Lower leg skin (tissue), 4 donors: ENCODE data around the gene SPACA7. TPM values are rescaled to one million over a fixed set of nuclear protein-coding genes. Genes with fewer than 3 reads are reported as not detected.

ENCODE experiments used
- DNase-seq, 2 donors: peaks; one replicate each; pipeline ENCODE4 v3.0.0-alpha.2; 2019; ENCODE audit warnings: low spot score in 2 of 2
- H3K4me3 ChIP-seq: fragments of 200-600 bp; sonication (generic); 2 replicates; pipeline ENCODE4 v1.5.1; 2017; ENCODE audit warnings: mild to moderate bottlenecking, low read depth; ENCODE audit not compliant: poor library complexity, severe bottlenecking
- POLR2A ChIP-seq, 2 donors: fragments of 450-650 bp; IDR thresholded peaks; one replicate each; pipeline ENCODE4 v1.6.1; 2016 to 2017; ENCODE audit warnings: antibody characterized with exemption in 2 of 2, mild to moderate bottlenecking in 1 of 2, moderate library complexity in 1 of 2
- WGBS, 2 donors: methylation state at CpG; one replicate each; pipeline ENCODE4 v1.1.5; 2018; 5-methylcytosine and 5-hydroxymethylcytosine counted together
- intact Hi-C: fragments of 100-400 bp; cut with DNase I; formaldehyde crosslinking; loops from one replicate; pipeline ENCODE4 v1.15.0; 2023; ENCODE audit warnings: low total_unique reads
- total RNA-seq, 4 donors: library from RNA; depleted of rRNA; stranded (reverse); fragments of >200 nt; gene quantifications; one replicate each; pipeline ENCODE4 v1.1.0, GENCODE V29; 2016
- TF ChIP-seq, protein P1 (sequence below), 3 donors: fragments of 450-650 bp; IDR thresholded peaks; one replicate each; pipeline ENCODE4 v1.5.1; 2016; ENCODE audit warnings: antibody characterized with exemption in 3 of 3, mild to moderate bottlenecking in 3 of 3, moderate library complexity in 2 of 3

The SPACA7 gene
- total RNA-seq, 4 donors from 2014 or later: not detected

DNA sequence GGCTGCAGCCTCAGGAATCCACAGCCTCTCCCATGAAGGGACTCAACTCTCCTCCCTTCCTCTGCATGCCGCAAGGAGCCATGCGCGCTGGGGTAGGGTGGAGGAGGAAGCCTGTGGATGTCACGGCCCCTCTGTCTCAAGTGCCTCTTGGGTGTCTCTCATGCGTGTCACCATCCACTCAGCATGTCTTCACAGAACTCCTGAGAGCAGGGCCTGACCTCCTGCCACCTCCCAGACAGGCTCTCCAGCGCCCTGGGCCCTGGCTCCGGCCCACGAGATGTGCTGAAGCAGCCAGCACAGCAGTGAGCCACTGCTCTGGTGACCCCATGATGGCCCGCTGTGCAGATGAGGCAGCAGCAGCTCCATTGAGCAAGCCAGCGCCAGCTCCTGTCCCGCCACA is 25.9 kb upstream of the SPACA7 start:
- intact Hi-C loops: no loop called here
- TF ChIP-seq POLR2A (IDR thresholded peaks at IDR 0.05): no peak
- TF ChIP-seq, protein P1, sequence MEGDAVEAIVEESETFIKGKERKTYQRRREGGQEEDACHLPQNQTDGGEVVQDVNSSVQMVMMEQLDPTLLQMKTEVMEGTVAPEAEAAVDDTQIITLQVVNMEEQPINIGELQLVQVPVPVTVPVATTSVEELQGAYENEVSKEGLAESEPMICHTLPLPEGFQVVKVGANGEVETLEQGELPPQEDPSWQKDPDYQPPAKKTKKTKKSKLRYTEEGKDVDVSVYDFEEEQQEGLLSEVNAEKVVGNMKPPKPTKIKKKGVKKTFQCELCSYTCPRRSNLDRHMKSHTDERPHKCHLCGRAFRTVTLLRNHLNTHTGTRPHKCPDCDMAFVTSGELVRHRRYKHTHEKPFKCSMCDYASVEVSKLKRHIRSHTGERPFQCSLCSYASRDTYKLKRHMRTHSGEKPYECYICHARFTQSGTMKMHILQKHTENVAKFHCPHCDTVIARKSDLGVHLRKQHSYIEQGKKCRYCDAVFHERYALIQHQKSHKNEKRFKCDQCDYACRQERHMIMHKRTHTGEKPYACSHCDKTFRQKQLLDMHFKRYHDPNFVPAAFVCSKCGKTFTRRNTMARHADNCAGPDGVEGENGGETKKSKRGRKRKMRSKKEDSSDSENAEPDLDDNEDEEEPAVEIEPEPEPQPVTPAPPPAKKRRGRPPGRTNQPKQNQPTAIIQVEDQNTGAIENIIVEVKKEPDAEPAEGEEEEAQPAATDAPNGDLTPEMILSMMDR (IDR thresholded peaks at IDR 0.05): no peak
- DNase-seq: no peak
- H3K4me3 ChIP-seq: no peak overlapping the region
- WGBS, 2 donors: 81 to 88% methylated on average over 11 of the region's 11 CpGs

DNA sequence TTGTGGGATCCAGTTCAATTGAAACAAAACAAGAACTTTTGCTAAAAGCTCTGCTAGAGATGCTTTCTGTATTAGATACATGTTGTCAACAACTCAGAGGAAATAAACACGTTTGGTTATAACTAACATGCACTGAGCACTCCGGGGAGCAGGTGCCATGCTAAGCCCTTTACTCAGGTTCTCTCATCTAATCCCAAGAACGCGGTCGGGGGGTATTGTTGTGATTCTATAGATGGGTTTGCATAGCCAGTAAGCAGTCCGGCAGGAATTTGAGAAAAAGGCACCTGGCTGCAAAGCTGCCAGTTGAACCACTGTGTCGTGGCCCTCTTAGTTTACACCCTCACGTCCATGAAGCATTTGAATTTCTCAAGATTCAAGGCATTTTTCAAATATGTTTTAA is 24.3 kb upstream of the SPACA7 start:
- WGBS, 2 donors: 37 to 47% methylated on average over 8 of the region's 8 CpGs
- peak in 1 of 2 donors; percentile 43 for DNase-seq
- intact Hi-C loops: no loop called here
- no peak overlapping the region for H3K4me3 ChIP-seq
- TF ChIP-seq, protein P1 (IDR thresholded peaks at IDR 0.05): no peak
- no peak for TF ChIP-seq POLR2A (IDR thresholded peaks at IDR 0.05)

DNA sequence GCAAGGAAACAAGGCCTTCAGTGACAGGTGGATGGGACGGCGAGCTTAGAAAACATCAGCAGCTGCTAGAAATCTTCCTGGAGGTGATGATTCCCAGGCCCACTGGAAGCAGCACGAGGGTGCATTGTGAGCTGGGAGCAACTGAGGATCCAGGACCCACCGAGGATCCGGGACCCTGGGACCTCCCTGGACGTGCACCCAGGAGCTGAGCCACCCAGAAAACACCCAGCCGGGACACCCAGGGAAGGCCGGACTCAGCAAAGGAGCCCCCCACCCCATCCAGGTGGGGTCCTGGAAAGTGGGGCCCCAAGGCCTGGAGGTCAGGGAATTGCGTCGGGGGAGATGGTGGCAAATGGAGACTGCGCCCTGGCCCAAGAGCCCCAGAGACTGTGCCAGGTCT is 22.3 kb upstream of the SPACA7 start:
- no peak for TF ChIP-seq POLR2A (IDR thresholded peaks at IDR 0.05)
- TF ChIP-seq, protein P1 (IDR thresholded peaks at IDR 0.05): no peak
- WGBS, 2 donors: 84 to 91% methylated on average over 8 to 10 of the region's 11 CpGs

DNA sequence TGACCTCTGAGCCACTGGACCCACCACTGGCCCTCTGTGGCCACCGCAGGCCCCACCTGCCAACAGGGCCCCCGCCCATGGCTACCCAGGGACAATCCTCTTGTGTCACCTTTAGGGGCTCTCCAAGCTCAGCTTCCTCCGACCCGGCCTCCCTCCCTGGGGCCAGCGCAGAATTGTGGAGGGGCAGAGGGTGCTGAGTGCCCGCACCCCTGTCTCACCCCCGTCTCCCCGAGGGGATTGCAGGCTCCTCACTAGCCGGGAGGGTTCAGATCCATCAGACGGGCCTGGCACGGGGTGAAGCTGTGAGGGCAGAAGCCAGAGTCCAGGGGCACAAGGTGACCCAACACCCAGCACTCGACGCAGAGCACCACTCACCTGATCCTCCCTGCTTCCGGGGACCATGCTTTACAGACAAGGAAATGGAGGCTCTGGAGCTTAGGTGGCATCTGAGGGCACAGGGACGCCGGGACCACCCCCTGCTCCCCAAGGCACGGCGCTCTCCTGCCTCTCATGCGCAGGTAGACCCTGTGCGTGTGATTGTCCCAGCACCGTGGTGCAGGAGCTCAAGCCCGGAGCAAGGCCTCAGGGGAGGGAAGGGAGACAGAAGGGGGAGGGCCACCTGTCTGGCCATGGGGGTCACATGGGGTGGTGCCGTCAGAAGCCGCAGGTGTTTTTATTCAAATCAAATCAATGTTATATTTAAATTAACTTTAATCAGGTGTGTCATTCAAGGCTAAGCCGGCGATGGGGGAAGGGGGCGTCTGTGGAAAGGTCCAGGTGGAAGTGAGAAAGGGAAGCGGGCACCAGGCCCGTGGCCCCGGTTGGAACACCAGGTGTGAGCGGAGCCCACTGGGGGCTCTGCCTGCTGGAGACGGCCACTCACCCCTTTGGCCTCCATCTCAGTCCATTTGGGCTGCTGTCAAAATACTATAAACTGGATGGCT is 21.6 kb upstream of the SPACA7 start:
- no peak for DNase-seq
- TF ChIP-seq POLR2A (IDR thresholded peaks at IDR 0.05): no peak
- TF ChIP-seq, protein P1 (IDR thresholded peaks at IDR 0.05): no peak
- intact Hi-C loops: no loop called here
- WGBS, 2 donors: 87 to 91% methylated on average over 30 to 32 of the region's 32 CpGs
- no peak overlapping the region for H3K4me3 ChIP-seq

More for the DNA sequence above, 22.3 kb upstream of the SPACA7 start:
- intact Hi-C loops: no loop called here
- H3K4me3 ChIP-seq: no peak overlapping the region
- DNase-seq: no peak

DNA sequence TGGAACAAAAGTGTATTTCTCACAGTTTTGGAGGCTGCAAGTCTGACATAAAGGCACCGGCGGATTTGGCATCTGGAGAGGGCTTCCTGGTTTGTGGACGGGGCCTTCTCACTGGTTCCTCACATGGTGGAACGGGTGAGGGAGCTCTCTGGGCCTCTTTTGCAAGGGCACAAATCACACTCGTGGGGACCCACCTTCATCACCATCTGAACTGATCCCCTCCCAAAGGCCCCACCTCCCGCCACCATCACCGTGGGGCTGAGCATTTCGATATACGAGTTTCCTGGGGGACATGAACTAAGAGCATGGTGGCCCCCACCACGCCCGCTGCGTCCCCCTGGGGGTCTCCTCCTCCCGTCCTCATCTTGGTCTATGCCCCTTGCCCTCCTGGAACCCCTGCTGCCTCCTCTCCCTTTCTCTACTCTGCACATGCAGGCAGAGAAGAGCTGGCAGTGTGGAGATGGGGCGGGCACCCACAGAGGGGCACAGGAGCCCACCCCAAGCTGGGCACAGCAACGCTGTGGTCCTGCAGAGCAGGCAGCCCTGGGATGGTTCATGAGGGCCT is 20.8 kb upstream of the SPACA7 start:
- intact Hi-C loops: no loop called here
- DNase-seq: no peak
- WGBS, 2 donors: 81 to 90% methylated on average over 15 of the region's 15 CpGs
- TF ChIP-seq, protein P1 (IDR thresholded peaks at IDR 0.05): no peak
- TF ChIP-seq POLR2A (IDR thresholded peaks at IDR 0.05): no peak
- H3K4me3 ChIP-seq: no peak overlapping the region
